Measurements from ENCODE around the gene KLF2.

Gene KLF2

DNA sequence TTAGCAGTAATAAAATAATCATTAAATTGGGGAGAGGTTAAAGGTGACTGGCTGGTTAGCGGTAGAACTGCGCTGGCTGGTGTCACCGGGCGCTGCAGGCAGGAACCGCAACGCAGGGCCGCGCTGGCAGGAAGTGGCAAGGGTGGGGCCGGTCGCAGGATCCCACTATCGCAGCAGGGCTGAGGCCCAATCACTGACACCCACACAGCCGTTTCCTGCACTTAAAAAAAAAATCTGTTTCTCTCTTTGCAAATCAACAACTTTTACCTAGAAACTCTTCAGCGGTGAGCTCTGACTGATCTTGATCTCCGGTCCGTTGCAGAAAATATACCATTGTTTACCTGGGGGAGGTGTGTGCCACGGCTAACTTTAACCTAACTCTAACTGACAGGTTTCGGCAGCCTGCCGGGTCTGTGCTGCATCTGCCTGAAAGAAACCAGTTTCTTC is 46.9 kb downstream of the KLF2 start:
- peak overlapping the region; percentile 20 for H3K27ac ChIP-seq (ENCODE audit: low read depth, low read length, poor library complexity, severe bottlenecking)
- H3K4me2 ChIP-seq (ENCODE audit: low read length): peak overlapping the region; percentile 19; the same call in 1 of the 2 replicates
- TF ChIP-seq EZH2 (IDR thresholded peaks at IDR 0.05; ENCODE audit: borderline replicate concordance, low read length): no peak
- TF ChIP-seq, protein P1, sequence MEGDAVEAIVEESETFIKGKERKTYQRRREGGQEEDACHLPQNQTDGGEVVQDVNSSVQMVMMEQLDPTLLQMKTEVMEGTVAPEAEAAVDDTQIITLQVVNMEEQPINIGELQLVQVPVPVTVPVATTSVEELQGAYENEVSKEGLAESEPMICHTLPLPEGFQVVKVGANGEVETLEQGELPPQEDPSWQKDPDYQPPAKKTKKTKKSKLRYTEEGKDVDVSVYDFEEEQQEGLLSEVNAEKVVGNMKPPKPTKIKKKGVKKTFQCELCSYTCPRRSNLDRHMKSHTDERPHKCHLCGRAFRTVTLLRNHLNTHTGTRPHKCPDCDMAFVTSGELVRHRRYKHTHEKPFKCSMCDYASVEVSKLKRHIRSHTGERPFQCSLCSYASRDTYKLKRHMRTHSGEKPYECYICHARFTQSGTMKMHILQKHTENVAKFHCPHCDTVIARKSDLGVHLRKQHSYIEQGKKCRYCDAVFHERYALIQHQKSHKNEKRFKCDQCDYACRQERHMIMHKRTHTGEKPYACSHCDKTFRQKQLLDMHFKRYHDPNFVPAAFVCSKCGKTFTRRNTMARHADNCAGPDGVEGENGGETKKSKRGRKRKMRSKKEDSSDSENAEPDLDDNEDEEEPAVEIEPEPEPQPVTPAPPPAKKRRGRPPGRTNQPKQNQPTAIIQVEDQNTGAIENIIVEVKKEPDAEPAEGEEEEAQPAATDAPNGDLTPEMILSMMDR (IDR thresholded peaks at IDR 0.05; ENCODE audit: low read length): no peak

GRCh38 chr19:16372065-16372915 is 47.7 kb downstream of the KLF2 start:
- no peak overlapping the region for H3K4me3 ChIP-seq (ENCODE audit: low read depth, low read length, poor library complexity, severe bottlenecking)
- H3F3A ChIP-seq (ENCODE audit: insufficient read depth, low read length): no peaks in the 10 kb centered on the region
- no peaks in the 10 kb centered on the region for H4K20me1 ChIP-seq (ENCODE audit: insufficient read depth, low read length)
- peaks cover 44% of the 10 kb centered on the region for H3K4me1 ChIP-seq (ENCODE audit: insufficient read depth, low read length, severe bottlenecking)
- H3K79me2 ChIP-seq (ENCODE audit: insufficient read depth, low read length): no peaks in the 10 kb centered on the region
- peak overlapping the region; percentile 19; the same call in 1 of the 2 replicates for H3K4me2 ChIP-seq (ENCODE audit: low read length)
- TF ChIP-seq, protein P1 (IDR thresholded peaks at IDR 0.05; ENCODE audit: low read length): no peak
- no peak for TF ChIP-seq EZH2 (IDR thresholded peaks at IDR 0.05; ENCODE audit: borderline replicate concordance, low read length)
- H3K36me3 ChIP-seq (ENCODE audit: insufficient read depth, low read length): peaks cover 56% of the 10 kb centered on the region
- H3K27me3 ChIP-seq (ENCODE audit: insufficient read depth, low read length): 0 out of 2 replicates have a peak, but pooled peaks cover 8% of the 10 kb centered on the region
- no peak overlapping the region for H2AFZ ChIP-seq (ENCODE audit: low read length)
- no peaks in the 10 kb centered on the region for H3K9me3 ChIP-seq (ENCODE audit: low read length)
- no peak overlapping the region for H3K9ac ChIP-seq (ENCODE audit: low read length)
- H3K27ac ChIP-seq (ENCODE audit: low read depth, low read length, poor library complexity, severe bottlenecking): peak overlapping the region; percentile 20
- H3K9me2 ChIP-seq (ENCODE audit: low read depth, low read length): no peaks in the 10 kb centered on the region

More for the DNA sequence above, 46.9 kb downstream of the KLF2 start:
- H4K20me1 ChIP-seq (ENCODE audit: insufficient read depth, low read length): no peaks in the 10 kb centered on the region
- H3K27me3 ChIP-seq (ENCODE audit: insufficient read depth, low read length): 0 out of 2 replicates have a peak, but pooled peaks cover 8% of the 10 kb centered on the region
- no peak overlapping the region for H2AFZ ChIP-seq (ENCODE audit: low read length)
- H3K4me1 ChIP-seq (ENCODE audit: insufficient read depth, low read length, severe bottlenecking): peaks cover 52% of the 10 kb centered on the region
- H3F3A ChIP-seq (ENCODE audit: insufficient read depth, low read length): no peaks in the 10 kb centered on the region
- no peaks in the 10 kb centered on the region for H3K79me2 ChIP-seq (ENCODE audit: insufficient read depth, low read length)
- no peak overlapping the region for H3K9ac ChIP-seq (ENCODE audit: low read length)
- H3K36me3 ChIP-seq (ENCODE audit: insufficient read depth, low read length): peaks cover 50% of the 10 kb centered on the region
- no peak overlapping the region for H3K4me3 ChIP-seq (ENCODE audit: low read depth, low read length, poor library complexity, severe bottlenecking)
- no peaks in the 10 kb centered on the region for H3K9me2 ChIP-seq (ENCODE audit: low read depth, low read length)
- no peaks in the 10 kb centered on the region for H3K9me3 ChIP-seq (ENCODE audit: low read length)

DNA sequence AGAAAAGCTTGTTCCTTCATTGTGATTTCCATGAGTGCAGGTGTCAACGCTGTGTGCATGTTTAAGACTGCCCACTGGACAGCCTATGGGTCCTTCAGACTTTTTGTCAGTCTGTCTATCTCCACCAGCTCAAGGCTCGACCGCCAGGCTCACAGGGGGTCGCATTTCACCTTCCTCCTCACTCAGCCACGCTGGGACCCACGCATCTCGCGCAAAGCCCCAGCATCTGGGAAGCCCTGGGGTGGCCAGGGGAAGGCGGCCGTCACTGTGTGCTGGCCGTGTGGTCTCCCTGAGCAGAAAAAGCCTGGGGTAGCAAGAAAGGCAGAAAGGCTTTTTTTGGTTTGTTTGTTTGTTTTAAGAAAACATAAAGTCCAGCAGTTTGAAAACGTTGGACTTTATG is 48.5 kb downstream of the KLF2 start:
- Histone ChIP-seq H2AFZ (ENCODE audit: low read length) (no peak overlapping the region), H3K79me2 (ENCODE audit: insufficient read depth, low read length) (no peaks in the 10 kb centered on the region), H3K27me3 (ENCODE audit: insufficient read depth, low read length) (0 out of 2 replicates have a peak, but pooled peaks cover 7% of the 10 kb centered on the region), H3K36me3 (ENCODE audit: insufficient read depth, low read length) (peaks cover 61% of the 10 kb centered on the region), H3K9me2 (ENCODE audit: low read depth, low read length) (no peaks in the 10 kb centered on the region), H3F3A (ENCODE audit: insufficient read depth, low read length) (no peaks in the 10 kb centered on the region), H3K4me2 (ENCODE audit: low read length) (no peak overlapping the region), H3K4me3 (ENCODE audit: low read depth, low read length, poor library complexity, severe bottlenecking) (no peak overlapping the region), H3K4me1 (ENCODE audit: insufficient read depth, low read length, severe bottlenecking) (peaks cover 36% of the 10 kb centered on the region), H3K27ac (ENCODE audit: low read depth, low read length, poor library complexity, severe bottlenecking) (no peak overlapping the region), H3K9ac (ENCODE audit: low read length) (no peak overlapping the region), H3K9me3 (ENCODE audit: low read length) (no peaks in the 10 kb centered on the region), H4K20me1 (ENCODE audit: insufficient read depth, low read length) (no peaks in the 10 kb centered on the region)
- TF ChIP-seq EZH2 (IDR thresholded peaks at IDR 0.05; ENCODE audit: borderline replicate concordance, low read length): no peak
- TF ChIP-seq, protein P1 (IDR thresholded peaks at IDR 0.05; ENCODE audit: low read length): no peak

All from OCI-LY1 (cell line).